ENCODE results near the gene ANKRD13D. TPM values are rescaled to one million over a fixed set of nuclear protein-coding genes. Genes with fewer than 3 reads are reported as not detected.
"Not testable (repeated sequence)": the region's sequence is repeated elsewhere in the genome, so short reads cannot be mapped to it uniquely, and the experiment has no call there.

Gene ANKRD13D
- total RNA-seq, 2 experiments from 2014 or later: 185 to 207 TPM

DNA sequence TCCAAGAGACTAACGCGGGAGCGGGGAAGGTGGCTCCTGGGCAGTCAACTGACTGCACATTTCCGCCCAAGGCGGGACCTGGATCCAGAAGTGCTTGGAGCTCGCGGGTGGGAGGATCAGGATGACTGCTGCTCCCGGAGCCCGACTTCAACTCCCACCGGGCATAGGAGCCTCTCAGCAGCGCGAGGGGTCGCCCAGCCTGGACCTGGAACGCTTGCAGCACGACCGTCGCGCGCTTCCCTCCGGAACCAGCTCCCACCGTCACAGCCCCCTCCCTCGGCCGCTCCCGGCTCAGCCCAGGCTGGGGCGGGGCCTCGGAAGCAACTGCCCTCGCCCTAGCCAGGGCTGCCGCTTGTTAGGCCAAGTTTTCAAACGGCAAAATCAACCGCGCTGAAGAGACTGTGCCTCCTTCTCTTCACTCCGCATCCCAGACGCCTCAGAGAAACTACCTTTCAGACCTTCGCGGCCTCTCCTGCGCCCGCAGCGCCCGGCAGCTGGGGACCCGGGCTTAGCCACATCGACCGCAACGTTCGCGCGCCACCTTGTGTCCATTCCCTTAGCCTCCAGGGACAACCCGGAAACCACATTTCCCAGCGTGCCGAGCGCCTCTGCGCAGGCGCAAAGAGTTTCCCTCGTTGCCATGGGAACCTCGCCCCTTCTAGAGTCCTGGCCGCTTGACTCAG, 28.2 kb downstream of the ANKRD13D start:
- peak overlapping the region; percentile 98 for H3K4me3 Mint-ChIP-seq
- H3K27me3 Mint-ChIP-seq: peaks cover 9% of the 10 kb centered on the region
- H3K9me3 Mint-ChIP-seq: no peaks in the 10 kb centered on the region
- H3K27ac Mint-ChIP-seq: peak overlapping the region; percentile 99
- H3K4me1 Mint-ChIP-seq: peaks cover 32% of the 10 kb centered on the region
- DNase-seq: peak; percentile 99
- POLR2A ChIA-PET: interaction anchor here (0.6 to 4.7 kb wide), 21 partner anchors 9 to 236 kb away, joined by 3 to 35 read pairs (median 5); partner anchors contain the start of genes ANKRD13D, GRK2, KDM2A and POLD4
- ATAC-seq (ENCODE audit: low read depth): peak; percentile 77
- peaks cover 1% of the 10 kb centered on the region for H3K36me3 Mint-ChIP-seq

DNA sequence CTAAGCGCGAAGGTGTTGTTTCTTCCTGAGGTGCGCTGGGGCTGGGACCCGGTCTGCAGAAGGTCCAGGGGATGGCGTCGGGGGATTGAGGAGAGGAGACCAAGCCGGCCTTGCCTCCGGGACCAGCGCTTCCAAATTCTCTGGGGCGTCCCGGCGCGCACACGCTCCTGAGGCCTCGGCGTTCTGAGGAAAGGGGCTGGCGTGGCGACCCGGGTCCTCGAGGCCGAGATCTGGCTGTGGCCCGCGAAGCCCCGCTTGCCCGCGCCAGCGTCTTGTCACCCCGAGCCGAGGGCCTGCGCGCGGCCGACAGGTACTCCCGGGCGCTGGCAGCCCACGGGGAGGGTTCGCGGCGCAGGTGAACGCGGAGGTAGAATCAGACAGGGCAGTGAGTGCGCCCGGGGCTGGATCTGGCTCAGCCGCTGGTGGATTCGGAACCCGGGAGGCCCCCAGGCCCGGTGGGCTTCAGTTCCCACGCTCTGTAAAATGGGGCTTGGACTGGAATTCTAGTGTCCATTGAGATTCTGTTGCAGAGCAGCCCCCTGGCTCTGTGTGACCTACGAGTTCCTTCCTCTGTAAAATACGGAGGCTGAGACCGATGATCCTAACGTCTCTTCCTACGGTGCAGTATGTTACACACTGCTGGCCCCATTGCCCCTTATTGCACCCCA, 28.9 kb downstream of the ANKRD13D start:
- Mint-ChIP-seq H3K4me1 (peaks cover 26% of the 10 kb centered on the region), H3K36me3 (peaks cover 1% of the 10 kb centered on the region), H3K27ac (peak overlapping the region; percentile 99), H3K27me3 (peaks cover 9% of the 10 kb centered on the region), H3K9me3 (no peaks in the 10 kb centered on the region), H3K4me3 (peak overlapping the region; percentile 98)
- POLR2A ChIA-PET: interaction anchor here (0.6 to 4.7 kb wide), 18 partner anchors 9 to 237 kb away, joined by 3 to 35 read pairs (median 6); partner anchors contain the start of genes ANKRD13D, GRK2, KDM2A and POLD4
- ATAC-seq (ENCODE audit: low read depth) (peak; percentile 17), DNase-seq (no peak)

DNA sequence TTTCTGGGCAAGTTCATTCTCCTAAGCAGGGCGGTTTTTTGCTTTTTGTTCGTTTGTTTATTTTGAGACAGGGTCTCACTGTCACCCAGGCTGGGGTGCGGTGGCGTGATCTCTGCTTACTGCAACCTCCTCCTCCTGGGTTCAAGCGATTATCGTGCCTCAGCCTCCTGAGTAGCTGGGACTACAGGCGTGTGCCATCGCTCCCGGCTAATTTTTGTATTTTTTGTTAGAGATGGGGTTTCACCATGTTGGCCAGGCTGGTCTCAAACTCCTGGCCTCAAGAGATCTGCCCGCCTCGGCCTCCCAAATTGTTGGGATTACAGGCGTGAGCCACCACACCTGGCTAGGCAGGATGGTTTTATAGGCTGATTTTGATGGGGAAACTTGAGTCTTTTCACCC, 29.8 kb downstream of the ANKRD13D start:
- H3K9me3 Mint-ChIP-seq; DNase-seq; H3K36me3 Mint-ChIP-seq; H3K27ac Mint-ChIP-seq; ATAC-seq (ENCODE audit: low read depth); H3K27me3 Mint-ChIP-seq: not testable (repeated sequence)
- POLR2A ChIA-PET: interaction anchor here (4.7 kb wide), 1 partner anchor 31 kb away, joined by 35 read pairs; the partner anchor contains the start of gene ANKRD13D
- Mint-ChIP-seq H3K4me1 (peaks cover 20% of the 10 kb centered on the region), H3K4me3 (peak overlapping the region; percentile 98)

DNA sequence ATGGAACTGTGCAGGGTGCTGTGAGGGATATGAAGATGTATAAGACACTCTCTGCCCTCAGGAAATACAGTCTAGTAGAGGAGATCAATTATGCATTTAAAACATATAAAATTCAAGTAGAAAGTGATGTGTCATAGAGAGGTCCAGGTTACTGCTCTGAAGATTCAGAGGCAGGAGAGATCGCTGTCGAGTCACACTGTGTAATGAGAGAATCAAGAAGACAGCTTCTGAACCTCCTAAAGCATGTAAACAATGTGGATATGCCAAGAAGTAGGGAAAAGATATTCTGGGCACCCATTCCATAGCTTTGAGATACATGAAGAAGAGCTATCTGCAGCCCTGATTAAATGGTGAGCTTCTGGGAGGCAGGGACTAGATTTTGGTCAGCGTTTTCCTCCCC, 30.9 kb downstream of the ANKRD13D start:
- Mint-ChIP-seq H3K27ac (no peak overlapping the region), H3K36me3 (peaks cover 1% of the 10 kb centered on the region), H3K27me3 (peaks cover 9% of the 10 kb centered on the region), H3K4me3 (no peak overlapping the region), H3K4me1 (peaks cover 17% of the 10 kb centered on the region), H3K9me3 (no peaks in the 10 kb centered on the region)
- POLR2A ChIA-PET: interaction anchor here (2.3 to 4.7 kb wide), 2 partner anchors 32 to 58 kb away, joined by 5 to 35 read pairs; partner anchors contain the start of gene ANKRD13D
- ATAC-seq (ENCODE audit: low read depth) (no peak), DNase-seq (no peak)

DNA sequence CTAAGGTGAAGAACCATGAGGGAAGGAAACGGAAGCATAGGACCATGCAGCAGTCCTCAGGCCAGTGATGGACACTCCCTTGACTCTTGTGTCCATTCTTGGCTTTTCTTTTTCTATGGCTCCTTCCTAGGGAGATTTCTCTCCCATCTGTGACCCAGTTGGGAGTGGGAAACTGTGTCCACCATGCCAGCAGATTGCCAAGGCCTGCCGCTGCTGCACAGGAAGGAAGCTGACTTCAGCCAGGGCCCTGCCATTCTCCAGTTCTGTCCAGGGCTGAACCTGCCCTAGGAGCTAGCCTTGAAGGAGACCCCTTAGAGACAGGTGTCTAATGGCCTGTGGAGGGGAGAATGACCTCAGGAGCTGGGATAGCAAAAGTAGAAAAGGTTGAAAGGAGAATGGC, 31.6 kb downstream of the ANKRD13D start:
- peaks cover 9% of the 10 kb centered on the region for H3K27me3 Mint-ChIP-seq
- H3K9me3 Mint-ChIP-seq: no peaks in the 10 kb centered on the region
- no peak overlapping the region for H3K27ac Mint-ChIP-seq
- no peak for ATAC-seq (ENCODE audit: low read depth)
- POLR2A ChIA-PET: interaction anchor here (2.3 to 4.7 kb wide), 2 partner anchors 33 to 59 kb away, joined by 5 to 35 read pairs; partner anchors contain the start of gene ANKRD13D
- H3K4me3 Mint-ChIP-seq: no peak overlapping the region
- DNase-seq: no peak
- peaks cover 13% of the 10 kb centered on the region for H3K4me1 Mint-ChIP-seq
- H3K36me3 Mint-ChIP-seq: peaks cover 1% of the 10 kb centered on the region

DNA sequence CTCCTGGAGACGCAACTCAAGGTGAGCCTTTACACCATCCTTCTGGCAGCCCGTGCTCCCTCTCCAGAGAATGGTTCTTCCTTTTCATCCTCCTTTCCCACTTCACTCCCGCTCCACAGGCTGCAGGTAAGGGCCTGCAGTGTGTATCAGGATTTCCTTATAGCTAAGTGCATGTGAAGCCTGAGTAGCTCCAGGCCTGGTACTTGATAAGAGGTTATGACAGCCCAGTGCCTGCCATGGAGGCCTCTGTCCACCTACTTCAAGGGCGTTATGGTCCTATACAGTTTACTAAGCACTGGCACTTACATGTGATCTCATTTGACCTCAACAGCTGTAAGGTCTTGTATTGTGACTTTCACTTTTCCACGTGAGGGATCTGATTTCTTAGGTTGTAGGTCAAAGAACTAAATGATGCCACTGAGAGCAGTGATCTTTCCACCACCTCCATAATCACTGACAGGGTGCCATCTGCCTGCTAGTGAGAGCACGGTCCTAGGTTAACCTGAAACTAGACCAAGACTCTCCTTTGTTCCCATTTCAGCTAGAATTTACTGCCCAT, 32.3 kb downstream of the ANKRD13D start:
- peaks cover 1% of the 10 kb centered on the region for H3K36me3 Mint-ChIP-seq

DNA sequence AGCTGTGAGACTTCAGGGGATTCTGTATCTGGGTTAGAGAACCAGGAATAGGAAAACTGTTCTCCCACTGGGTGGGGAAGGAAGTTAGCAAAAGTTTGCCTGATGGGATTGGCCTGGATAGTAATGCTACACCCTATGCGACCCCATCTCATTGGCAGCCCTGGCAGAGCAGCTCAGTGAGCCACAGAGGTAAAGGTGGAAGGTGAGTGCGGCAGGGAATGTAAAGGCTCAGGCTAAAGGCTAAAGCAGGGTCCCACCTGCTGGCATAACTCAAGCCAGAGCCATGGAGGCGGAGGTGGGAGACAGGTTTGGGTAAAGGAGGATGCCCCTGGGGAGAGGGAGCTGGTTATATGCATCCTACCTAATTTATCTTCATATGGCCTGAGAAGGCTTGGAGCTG, 32.9 kb downstream of the ANKRD13D start:
- POLR2A ChIA-PET: interaction anchor here (1.2 kb wide), 1 partner anchor 59 kb away, joined by 7 read pairs; no protein-coding TSS in a partner anchor
- H3K27ac Mint-ChIP-seq: no peak overlapping the region
- peaks cover 13% of the 10 kb centered on the region for H3K4me1 Mint-ChIP-seq
- no peaks in the 10 kb centered on the region for H3K9me3 Mint-ChIP-seq
- no peak overlapping the region for H3K4me3 Mint-ChIP-seq
- H3K36me3 Mint-ChIP-seq: peaks cover 1% of the 10 kb centered on the region
- no peak for ATAC-seq (ENCODE audit: low read depth)
- no peak for DNase-seq
- H3K27me3 Mint-ChIP-seq: peaks cover 9% of the 10 kb centered on the region

More for the DNA sequence above, 32.3 kb downstream of the ANKRD13D start:
- no peaks in the 10 kb centered on the region for H3K9me3 Mint-ChIP-seq
- DNase-seq (no peak), ATAC-seq (ENCODE audit: low read depth) (no peak)
- H3K27me3 Mint-ChIP-seq: peaks cover 9% of the 10 kb centered on the region
- peaks cover 13% of the 10 kb centered on the region for H3K4me1 Mint-ChIP-seq
- no peak overlapping the region for H3K27ac Mint-ChIP-seq
- POLR2A ChIA-PET: interaction anchor here (1.2 to 2.3 kb wide), 2 partner anchors 60 kb away, joined by 5 to 7 read pairs; no protein-coding TSS in a partner anchor
- no peak overlapping the region for H3K4me3 Mint-ChIP-seq

DNA sequence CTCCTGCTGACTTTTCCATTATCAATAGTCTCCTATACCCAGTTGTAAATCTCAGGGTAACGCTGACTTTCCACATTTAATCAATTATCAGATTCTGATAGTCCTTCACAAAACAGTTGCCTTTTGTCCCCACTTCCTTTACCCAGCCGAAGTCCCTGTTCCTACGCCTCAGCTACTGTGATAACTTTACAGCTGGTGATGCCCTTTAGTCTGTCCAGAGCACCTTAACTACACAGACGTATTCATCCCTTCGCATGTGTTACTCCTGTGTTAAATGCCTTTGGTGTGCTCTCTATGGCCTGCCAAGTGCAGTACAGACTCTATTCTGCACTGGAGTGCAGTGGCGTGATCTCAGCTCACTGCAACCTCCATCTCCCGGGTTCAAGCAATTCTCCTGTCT, 34.4 kb downstream of the ANKRD13D start:
- DNase-seq: no peak
- Mint-ChIP-seq H3K27ac (no peak overlapping the region), H3K9me3 (no peaks in the 10 kb centered on the region), H3K36me3 (no peaks in the 10 kb centered on the region), H3K4me3 (no peak overlapping the region), H3K4me1 (peaks cover 8% of the 10 kb centered on the region), H3K27me3 (peaks cover 5% of the 10 kb centered on the region)
- POLR2A ChIA-PET: interaction anchor here (0.8 kb wide), 1 partner anchor 22 kb away, joined by 3 read pairs; no protein-coding TSS in a partner anchor
- ATAC-seq (ENCODE audit: low read depth): no peak

DNA sequence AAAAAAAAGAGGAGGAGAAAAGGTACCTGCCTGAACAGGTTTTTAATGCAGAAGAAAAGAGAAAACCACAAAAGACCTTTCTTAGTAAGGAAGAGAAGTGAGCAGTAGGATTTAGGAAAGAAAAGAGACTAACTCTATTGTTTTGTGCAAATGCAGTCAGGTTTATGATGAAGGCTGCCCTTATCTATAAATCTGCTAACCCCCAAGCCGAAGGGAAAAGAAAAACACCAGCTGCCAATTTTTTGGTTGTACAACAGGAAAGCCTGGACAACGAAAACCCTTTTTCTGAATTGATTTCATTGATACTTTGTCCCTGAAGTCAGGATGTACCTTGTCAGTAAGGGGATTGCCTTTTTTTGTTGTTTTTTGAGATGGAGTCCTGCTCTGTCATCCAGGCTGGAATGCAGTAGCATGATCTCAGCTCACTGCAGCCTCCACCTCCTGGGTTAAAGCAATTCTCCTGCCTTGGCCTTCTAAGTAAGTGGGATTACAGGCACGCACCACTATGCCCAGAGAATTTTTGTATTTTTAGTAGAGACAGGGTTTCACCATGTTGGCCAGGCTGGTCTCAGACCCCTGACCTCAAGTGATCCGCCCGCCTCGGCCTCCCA, 43.1 kb downstream of the ANKRD13D start:
- Mint-ChIP-seq H3K27me3 (no peaks in the 10 kb centered on the region), H3K4me1 (no peaks in the 10 kb centered on the region), H3K27ac (no peak overlapping the region), H3K36me3 (no peaks in the 10 kb centered on the region), H3K9me3 (no peaks in the 10 kb centered on the region), H3K4me3 (no peak overlapping the region)
- DNase-seq: no peak
- ATAC-seq (ENCODE audit: low read depth): no peak
- POLR2A ChIA-PET: interaction anchor here (0.7 kb wide), 1 partner anchor 27 kb away, joined by 5 read pairs; no protein-coding TSS in a partner anchor

DNA sequence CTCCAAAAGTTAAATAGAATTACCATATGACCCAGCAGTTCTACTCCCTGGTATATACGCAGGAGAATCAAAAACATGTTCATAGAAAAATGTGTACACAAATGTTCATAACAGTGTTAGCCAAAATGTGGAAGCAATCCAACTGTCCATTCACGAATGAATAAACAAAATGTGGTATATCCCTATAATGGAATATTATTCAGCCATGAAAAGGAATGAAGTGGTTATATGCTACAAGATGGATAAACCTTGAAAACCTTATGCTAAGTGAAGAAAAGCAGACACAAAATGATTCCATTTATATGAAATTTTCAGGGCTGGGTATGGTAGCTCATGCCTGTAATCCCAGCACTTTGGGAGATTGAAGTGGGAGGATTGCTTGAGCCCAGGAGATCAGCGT, 48.2 kb downstream of the ANKRD13D start:
- Mint-ChIP-seq H3K4me3 (no peak overlapping the region), H3K27me3 (no peaks in the 10 kb centered on the region), H3K27ac (no peak overlapping the region), H3K9me3 (no peaks in the 10 kb centered on the region), H3K4me1 (no peaks in the 10 kb centered on the region), H3K36me3 (no peaks in the 10 kb centered on the region)
- ATAC-seq (ENCODE audit: low read depth): no peak
- POLR2A ChIA-PET: interaction anchor here (0.7 kb wide), 1 partner anchor 687 kb away, joined by 3 read pairs; no protein-coding TSS in a partner anchor
- DNase-seq: no peak

DNA sequence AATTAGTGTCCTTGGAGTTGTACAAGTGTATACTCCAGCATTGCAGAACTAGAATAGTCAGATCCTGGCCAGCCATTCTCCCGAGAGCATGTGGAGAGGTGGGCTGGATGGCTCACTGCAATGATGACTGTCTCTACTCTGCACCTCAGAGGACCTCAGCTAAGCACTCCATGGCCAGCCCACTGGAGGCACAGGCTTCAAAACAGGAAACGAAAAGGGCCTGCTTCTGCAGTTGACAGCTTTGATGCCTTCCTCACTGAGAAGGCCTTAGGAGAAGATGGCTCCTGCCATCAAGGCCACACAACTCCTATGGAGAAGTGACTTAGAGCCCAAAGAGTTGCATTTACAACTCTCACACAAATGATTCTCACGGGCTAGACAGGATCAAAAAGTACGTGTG, 55.2 kb downstream of the ANKRD13D start:
- DNase-seq: no peak
- Mint-ChIP-seq H3K36me3 (no peaks in the 10 kb centered on the region), H3K4me1 (peaks cover 26% of the 10 kb centered on the region), H3K4me3 (no peak overlapping the region), H3K27ac (peak overlapping the region; percentile 82), H3K9me3 (no peaks in the 10 kb centered on the region), H3K27me3 (no peaks in the 10 kb centered on the region)
- peak; percentile 70 for ATAC-seq (ENCODE audit: low read depth)
- POLR2A ChIA-PET: interaction anchor here (0.6 to 1.9 kb wide), 3 partner anchors 9 to 40 kb away, joined by 3 to 12 read pairs (median 6); partner anchors contain the start of gene POLD4

DNA sequence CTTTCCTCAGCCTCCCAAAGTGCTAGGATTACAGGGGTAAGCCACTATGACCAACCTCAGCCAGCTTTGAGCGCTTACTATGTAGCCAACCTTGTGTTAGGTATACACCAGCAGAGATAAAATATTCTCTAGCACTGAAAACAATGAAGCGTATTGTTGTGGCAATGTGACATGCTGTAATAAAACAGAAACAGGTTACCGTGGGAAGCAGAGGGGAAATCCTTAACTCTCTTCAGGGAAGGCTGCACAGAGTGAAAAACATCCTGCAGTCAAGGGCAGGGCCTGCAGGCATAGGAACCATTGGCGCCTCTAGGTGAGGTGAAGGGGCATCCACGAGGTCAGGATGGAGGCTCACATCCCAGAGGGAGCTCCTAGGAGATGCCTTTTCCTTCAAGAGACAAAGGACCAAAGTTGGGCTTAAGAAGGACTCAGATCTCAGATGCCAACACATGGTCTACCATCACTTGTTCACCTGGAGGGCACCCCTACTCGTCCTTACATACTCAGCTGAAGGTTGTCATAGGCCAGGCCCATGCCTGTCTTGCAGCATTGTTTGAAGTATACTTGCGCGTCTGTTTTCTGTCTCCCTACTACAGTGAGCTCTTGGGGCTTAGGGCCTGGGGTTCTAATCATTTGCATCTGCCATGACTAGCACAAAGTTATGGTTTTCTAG, 56.3 kb downstream of the ANKRD13D start:
- ATAC-seq (ENCODE audit: low read depth): peak; percentile 47
- Mint-ChIP-seq H3K4me1 (peaks cover 26% of the 10 kb centered on the region), H3K9me3 (no peaks in the 10 kb centered on the region), H3K27ac (peak overlapping the region; percentile 82), H3K27me3 (no peaks in the 10 kb centered on the region), H3K4me3 (no peak overlapping the region), H3K36me3 (no peaks in the 10 kb centered on the region)
- POLR2A ChIA-PET: interaction anchor here (0.6 to 1.9 kb wide), 7 partner anchors 8 to 105 kb away, joined by 3 to 12 read pairs (median 3); partner anchors contain the start of genes POLD4 and PTPRCAP
- DNase-seq: no peak
